Suprapubic skin (tissue), 4 donors: ENCODE measurements around the gene UBQLN4. TPM values are rescaled to one million over a fixed set of nuclear protein-coding genes. Genes with fewer than 3 reads are reported as not detected.

Experiments used
- DNase-seq, 2 donors: peaks; one replicate each; pipeline ENCODE4 v3.0.0-alpha.2; 2019; ENCODE audit warnings: low spot score in 2 of 2
- H3K27ac ChIP-seq: fragments of 200-600 bp; sonication (generic); one replicate; pipeline ENCODE4 v1.5.1; 2019
- H3K27me3 ChIP-seq: fragments of 200-600 bp; sonication (generic); one replicate; pipeline ENCODE4 v1.5.1; 2019
- H3K36me3 ChIP-seq: fragments of 200-600 bp; sonication (generic); one replicate; pipeline ENCODE4 v1.5.1; 2019
- H3K4me1 ChIP-seq: fragments of 200-600 bp; sonication (generic); one replicate; pipeline ENCODE4 v1.5.1; 2019
- H3K4me3 ChIP-seq: fragments of 200-600 bp; sonication (generic); one replicate; pipeline ENCODE4 v1.5.1; 2019; ENCODE audit warnings: mild to moderate bottlenecking
- H3K9me3 ChIP-seq: fragments of 200-600 bp; sonication (generic); one replicate; pipeline ENCODE4 v1.5.1; 2019
- CTCF ChIP-seq, 2 donors: fragments of 200-600 bp in 1 of 2; fragments of 450-650 bp in 1 of 2; sonication (generic) in 1 of 2; IDR thresholded peaks; one replicate each; pipeline ENCODE4 v1.5.1; 2016 to 2019; ENCODE audit warnings: antibody characterized with exemption in 2 of 2, mild to moderate bottlenecking in 1 of 2, moderate library complexity in 1 of 2
- EP300 ChIP-seq: sonication (generic); formaldehyde crosslinking; IDR thresholded peaks from one replicate; pipeline ENCODE4 v1.6.1; 2017; ENCODE audit warnings: antibody characterized with exemption
- POLR2A ChIP-seq, 2 donors: fragments of 450-650 bp; IDR thresholded peaks; one replicate each; pipeline ENCODE4 v1.6.1; 2017; ENCODE audit warnings: antibody characterized with exemption in 2 of 2, mild to moderate bottlenecking in 2 of 2, moderate library complexity in 2 of 2
- POLR2AphosphoS5 ChIP-seq, 3 donors: sonication (generic); formaldehyde crosslinking; IDR thresholded peaks; one replicate each; pipeline ENCODE4 v1.6.1; 2017; ENCODE audit warnings: antibody characterized with exemption in 3 of 3
- WGBS: methylation state at CpG from one replicate; pipeline ENCODE4 v1.1.5; 2018; 5-methylcytosine and 5-hydroxymethylcytosine counted together
- total RNA-seq, 4 donors: library from RNA; depleted of rRNA; stranded (reverse); fragments of >200 nt; gene quantifications; one replicate each; pipeline ENCODE4 v1.1.0, GENCODE V29; 2016

UBQLN4 gene
- total RNA-seq, 4 donors from 2014 or later = 32.7 to 42.7 (median 39.8) TPM

- DNase-seq = no peak
- no peaks in the 10 kb centered on the region for H3K9me3 ChIP-seq
- 91% methylated on average over 1 of the region's 1 CpG for WGBS
- no peak overlapping the region for H3K4me3 ChIP-seq
- H3K36me3 ChIP-seq = peaks cover 3% of the 10 kb centered on the region
- peaks cover 42% of the 10 kb centered on the region for H3K4me1 ChIP-seq
- TF ChIP-seq POLR2AphosphoS5 (IDR thresholded peaks at IDR 0.05) = no peak
- no peak for TF ChIP-seq EP300
- no peak for TF ChIP-seq POLR2A (IDR thresholded peaks at IDR 0.05)
- no peak for TF ChIP-seq CTCF (IDR thresholded peaks at IDR 0.05)
- no peak overlapping the region for H3K27ac ChIP-seq
- no peaks in the 10 kb centered on the region for H3K27me3 ChIP-seq
Measured at GRCh38 chr1:156056326-156056849, 2.8 kb upstream of the UBQLN4 start.

- H3K27ac ChIP-seq = peak overlapping the region; percentile 90
- H3K36me3 ChIP-seq = peaks cover 3% of the 10 kb centered on the region
- H3K4me1 ChIP-seq = peaks cover 41% of the 10 kb centered on the region
- no peaks in the 10 kb centered on the region for H3K9me3 ChIP-seq
- 52% methylated on average over 7 of the region's 17 CpGs for WGBS
- H3K27me3 ChIP-seq = no peaks in the 10 kb centered on the region
- peak overlapping the region; percentile 83 for H3K4me3 ChIP-seq
- no peak for DNase-seq
- TF ChIP-seq POLR2A (IDR thresholded peaks at IDR 0.05) = no peak
- TF ChIP-seq EP300 = no peak
- no peak for TF ChIP-seq CTCF (IDR thresholded peaks at IDR 0.05)
- no peak for TF ChIP-seq POLR2AphosphoS5 (IDR thresholded peaks at IDR 0.05)
Measured at GRCh38 chr1:156055281-156056048, 1.9 kb upstream of the UBQLN4 start.

GRCh38 chr1:156054500-156055280 lies 1.1 kb upstream of the UBQLN4 start, which contains the start of gene LAMTOR2:
Gene LAMTOR2 (plus strand): TSS chr1:156054782. CDS start chr1:156054890, 108 bp downstream.
- Histone ChIP-seq H3K27me3 (no peaks in the 10 kb centered on the region), H3K36me3 (peaks cover 10% of the 10 kb centered on the region), H3K4me3 (peak within 1 kb of the TSS; percentile 83), H3K9me3 (no peaks in the 10 kb centered on the region), H3K4me1 (peaks cover 36% of the 10 kb centered on the region), H3K27ac (peak within 1 kb of the TSS; percentile 90)
- peak; percentile 98 for DNase-seq
- TF ChIP-seq EP300 (no peak), POLR2A (IDR thresholded peaks at IDR 0.05) (peak in 1 of 2 donors; percentile 35), POLR2AphosphoS5 (IDR thresholded peaks at IDR 0.05) (peak in 2 of 3 donors; percentile 61 to 62), CTCF (IDR thresholded peaks at IDR 0.05) (no peak)
- WGBS = under 1% methylated on average over 24 of the region's 53 CpGs

GRCh38 chr1:156052862-156053767 lies 483 bp downstream of the UBQLN4 start:
- Histone ChIP-seq H3K4me3 (peak overlapping the region; percentile 83), H3K27ac (peak overlapping the region; percentile 90), H3K27me3 (no peaks in the 10 kb centered on the region), H3K36me3 (peaks cover 18% of the 10 kb centered on the region), H3K9me3 (no peaks in the 10 kb centered on the region), H3K4me1 (peaks cover 31% of the 10 kb centered on the region)
- no peak for TF ChIP-seq EP300
- TF ChIP-seq POLR2A (IDR thresholded peaks at IDR 0.05) = no peak
- TF ChIP-seq CTCF (IDR thresholded peaks at IDR 0.05) = no peak
- TF ChIP-seq POLR2AphosphoS5 (IDR thresholded peaks at IDR 0.05) = no peak
- WGBS = under 1% methylated on average over 23 of the region's 63 CpGs
- peak; percentile 86 to 87 for DNase-seq
